Islet precursor cell (in vitro differentiated cells): Measurements from ENCODE around the gene MAP2K1.
A peak's percentile ranks its signal among the peaks of the same experiment; 100 is the strongest.
"Not testable (repeated sequence)": the region's sequence is repeated elsewhere in the genome, so short reads cannot be mapped to it uniquely, and the experiment has no call there.

ENCODE experiments used
- DNase-seq: peaks from one replicate; pipeline ENCODE4 v3.0.0-alpha.2; 2018

Gene MAP2K1

GRCh38 chr15:66481107-66481856 is 94.6 kb downstream of the MAP2K1 start:
- peak; percentile 90 for DNase-seq

DNA sequence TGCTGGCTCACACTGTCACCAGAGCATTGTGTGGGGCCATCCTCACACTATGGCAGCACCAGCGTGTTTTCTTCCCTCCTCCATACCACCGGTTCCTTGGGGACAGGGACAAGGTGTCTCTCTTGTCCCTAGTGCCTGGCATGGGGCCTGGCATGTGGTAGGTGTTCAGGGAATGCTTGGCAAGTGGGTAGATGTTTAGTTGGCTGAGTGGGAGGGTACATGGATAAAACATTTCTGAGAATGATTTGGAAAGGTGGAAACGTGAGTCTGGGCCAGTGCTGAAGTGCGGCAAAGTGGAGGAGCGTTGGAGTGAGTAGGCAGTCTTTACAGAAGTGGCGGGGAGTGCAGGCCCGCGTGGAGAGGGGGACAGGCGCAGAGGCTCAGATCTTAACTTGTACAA is 95.8 kb downstream of the MAP2K1 start:
- DNase-seq = no peak

DNA sequence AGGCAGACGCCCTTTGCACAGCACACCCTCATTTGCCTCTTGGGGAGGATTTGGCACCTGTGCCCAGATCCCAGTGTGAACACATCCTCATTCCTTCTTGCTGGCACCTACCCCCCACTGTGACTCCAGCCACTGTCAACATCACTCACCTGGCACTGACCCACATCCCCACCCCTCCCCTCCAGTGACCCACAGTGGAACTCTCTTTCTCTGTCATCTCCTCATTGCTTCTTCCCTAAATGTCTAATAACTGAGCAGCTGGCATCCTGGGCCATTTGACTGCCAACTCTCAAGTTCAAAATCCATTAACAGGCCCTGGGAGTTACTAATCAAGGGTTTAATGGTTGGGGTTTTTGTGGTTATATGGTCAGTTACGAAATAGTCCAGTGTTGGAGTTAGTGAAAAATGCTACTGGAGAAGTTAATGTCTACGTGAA is 96.4 kb downstream of the MAP2K1 start:
- DNase-seq = no peak

DNA sequence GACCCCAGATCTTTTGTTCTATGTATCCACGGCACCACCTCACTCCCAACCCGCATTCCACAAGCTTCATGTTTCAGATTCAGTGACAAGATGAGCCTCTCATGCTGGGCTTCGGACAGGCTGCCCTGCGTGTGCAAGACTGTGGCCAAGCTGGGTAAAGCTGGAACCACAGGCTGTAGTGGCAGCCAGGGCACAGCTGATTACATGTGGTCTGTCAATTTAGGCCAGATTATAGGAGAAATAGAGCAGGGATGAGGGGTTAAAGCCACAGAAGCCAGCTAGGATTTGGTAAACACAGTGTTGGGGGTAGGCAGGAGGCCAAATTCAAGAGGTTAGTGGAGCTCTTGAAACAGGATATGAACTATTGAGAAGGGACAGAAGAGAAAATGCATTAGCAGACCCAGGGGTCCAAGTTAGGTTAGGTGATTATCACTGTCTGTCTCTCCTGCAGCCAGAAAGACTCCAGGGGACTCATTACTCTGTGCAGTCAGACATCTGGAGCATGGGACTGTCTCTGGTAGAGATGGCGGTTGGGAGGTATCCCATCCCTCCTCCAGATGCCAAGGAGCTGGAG is 97.9 kb downstream of the MAP2K1 start:
- DNase-seq = peak; percentile 23

- no peak for DNase-seq
These were observed 100.2 kb downstream of the MAP2K1 start for GRCh38 chr15:66486887-66487286.

DNA sequence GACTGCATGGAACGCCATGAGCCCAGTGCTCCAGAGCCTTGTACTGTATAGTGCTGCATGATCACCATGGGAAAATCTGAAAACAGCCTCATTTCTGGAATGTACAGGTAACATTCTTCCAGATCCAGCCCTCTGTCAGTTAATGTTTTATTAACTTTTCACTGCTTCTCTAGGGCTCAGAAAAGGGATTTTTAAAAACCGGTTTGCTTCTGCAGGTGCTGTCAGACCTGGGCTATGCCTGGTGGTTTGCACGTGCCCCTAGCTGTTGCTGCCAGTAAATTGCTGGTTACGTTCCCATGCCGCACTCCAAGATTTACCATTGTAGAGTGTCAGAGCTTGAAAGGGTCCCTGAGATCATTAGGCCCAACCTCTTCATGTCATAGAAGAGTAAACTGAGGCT is 101.8 kb downstream of the MAP2K1 start:
- DNase-seq = peak; percentile 19

GRCh38 chr15:66489179-66489791 is 102.6 kb downstream of the MAP2K1 start:
- DNase-seq = peak; percentile 34

DNA sequence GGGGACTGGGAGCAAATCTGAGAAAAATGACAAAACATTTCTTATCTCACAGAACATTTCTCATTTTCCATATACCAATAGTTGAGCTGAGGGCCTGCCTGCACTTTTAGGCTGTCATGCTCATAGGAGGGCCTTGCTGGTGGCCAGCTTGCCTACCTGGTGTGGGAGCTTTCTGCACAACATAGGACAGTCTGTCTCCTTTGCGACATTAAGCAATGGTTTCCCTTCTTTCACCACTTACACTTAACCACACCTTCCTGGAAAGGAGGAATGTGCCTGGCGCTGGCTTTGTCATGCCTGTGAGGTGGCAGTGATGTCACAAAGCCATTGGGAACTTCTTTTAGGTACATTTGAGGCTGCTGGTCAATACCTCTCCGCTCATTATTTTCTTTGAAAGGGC is 105.1 kb downstream of the MAP2K1 start:
- DNase-seq = peak; percentile 44

DNA sequence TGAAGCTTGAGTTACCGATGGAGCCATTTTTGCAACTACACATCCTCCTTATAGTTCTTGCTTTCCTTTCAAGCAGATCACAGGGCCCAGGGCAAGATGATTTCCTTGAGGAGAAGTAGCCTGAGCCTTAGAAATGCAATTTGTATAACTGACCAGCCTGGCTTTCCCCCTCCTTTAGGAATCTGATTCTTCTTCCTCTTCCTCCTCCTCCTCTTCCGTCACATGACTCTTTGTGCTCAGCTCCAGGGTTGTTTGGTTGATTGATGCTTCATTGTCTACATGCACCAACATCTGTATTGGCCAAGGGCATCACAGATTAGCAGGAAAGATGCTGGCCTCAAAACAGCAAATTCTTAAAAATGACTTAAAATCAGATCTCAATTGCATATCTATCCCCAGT is 107.5 kb downstream of the MAP2K1 start:
- DNase-seq = peak; percentile 10

GRCh38 chr15:66496951-66497501 is 110.3 kb downstream of the MAP2K1 start:
- DNase-seq = no peak

DNA sequence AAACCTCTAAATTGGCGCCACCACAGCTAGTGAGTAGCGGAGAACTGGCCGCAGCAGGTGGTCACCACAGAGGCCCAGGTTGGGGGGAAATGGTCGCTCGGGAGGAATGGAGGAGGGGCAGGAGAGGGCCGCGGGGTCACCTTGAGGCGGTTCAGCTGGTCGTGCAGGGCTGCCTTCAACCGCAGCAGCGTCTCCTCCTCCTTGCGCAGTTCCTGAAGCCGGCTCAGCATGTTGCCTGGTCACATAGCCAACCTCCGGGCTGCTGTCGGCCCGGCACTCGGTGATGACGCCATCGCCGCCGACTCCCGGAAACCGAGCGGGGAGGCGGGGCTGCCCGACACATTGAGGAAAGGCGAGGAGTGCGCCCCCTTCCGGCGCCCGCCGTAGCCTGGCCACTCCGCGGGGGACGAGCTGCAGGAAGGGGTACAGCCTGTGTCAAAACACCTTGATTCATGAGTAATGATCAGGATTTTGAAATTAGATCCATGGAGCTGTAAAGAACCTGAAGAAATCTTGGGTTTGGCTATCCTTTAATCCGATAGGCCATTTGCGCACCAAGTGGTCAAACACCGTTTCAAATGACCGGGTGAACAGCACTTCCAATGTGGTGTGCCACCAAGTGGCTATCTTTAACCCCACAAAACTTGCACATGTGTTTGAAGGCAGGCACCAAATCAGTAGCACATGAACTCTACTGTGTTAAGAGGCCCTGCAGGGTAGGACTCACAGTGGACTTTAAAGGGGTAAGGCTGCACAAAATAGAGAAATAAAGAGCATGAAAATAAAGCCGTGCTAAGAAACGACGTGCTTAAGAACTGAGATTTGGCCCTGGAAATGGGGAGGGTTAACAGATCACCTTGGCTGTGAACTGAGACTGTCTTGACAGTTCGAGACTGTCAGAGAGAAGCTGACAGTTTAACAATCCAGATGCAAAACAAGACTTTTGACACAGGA is 111.1 kb downstream of the MAP2K1 start, which contains the start of gene SNAPC5:
SNAPC5 (minus strand) TSS at position 261 of the 954 bp plus-strand sequence; CDS start at position 230, 31 bp downstream.
- peak; percentile 98 for DNase-seq

DNA sequence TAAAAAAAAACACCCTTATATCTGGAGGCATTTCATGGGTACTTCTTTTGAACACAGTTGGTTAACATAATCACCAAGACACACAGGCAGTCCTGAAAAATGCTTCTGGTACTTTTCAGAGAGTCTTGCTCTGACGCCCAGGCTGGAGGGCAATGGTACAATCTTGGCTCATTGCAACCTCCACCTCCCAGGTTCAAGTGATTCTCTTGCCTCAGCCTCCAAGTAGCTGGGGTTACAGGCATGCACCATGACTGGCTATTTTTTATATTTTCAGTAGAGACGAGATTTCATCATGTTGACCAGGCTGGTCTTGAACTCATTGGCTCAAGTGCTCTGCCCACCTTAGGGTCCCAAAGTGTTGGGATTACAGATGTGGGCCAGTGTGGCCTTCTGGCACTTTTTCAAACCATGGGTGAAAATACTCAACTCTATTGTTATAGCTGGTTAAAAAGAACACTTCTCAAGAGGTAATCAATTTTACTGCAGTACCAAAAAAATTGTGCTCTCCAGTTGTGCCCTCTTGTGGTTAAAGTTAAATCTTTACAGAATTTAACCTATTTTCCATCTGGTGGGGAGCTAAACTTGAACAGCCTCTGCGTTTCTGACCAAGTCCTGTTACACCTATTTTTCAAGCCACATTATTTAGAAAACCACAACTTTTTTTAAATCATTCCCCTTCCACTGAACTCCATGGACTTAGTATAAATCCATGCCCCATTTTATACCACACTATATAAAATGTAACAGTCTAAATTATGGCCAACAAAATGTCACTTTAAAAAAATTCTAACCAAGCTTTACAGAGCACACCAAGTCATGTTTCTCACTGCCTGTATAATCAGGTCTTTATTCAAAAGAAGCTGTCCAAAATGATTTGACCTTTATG is 112.0 kb downstream of the MAP2K1 start:
- peak; percentile 40 for DNase-seq

DNA sequence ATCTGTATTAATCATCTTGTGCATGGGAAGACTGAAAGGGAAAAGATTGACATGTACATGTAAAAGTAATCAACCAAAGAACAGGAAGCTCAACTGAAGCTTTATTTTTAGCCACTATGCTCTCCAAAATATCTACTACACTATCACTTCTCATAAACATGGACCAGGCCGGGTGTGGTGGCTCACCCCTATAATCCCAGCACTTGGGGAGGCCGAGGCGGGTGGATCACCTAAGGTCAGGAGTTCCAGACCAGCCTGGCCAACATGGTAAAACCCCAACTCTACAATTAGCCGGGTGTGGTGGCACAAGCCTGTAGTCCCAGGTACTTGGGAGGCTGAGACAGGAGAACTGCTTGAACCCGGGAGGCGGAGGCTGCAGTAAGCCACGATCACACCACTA is 113.6 kb downstream of the MAP2K1 start:
- peak; percentile 12 for DNase-seq

DNA sequence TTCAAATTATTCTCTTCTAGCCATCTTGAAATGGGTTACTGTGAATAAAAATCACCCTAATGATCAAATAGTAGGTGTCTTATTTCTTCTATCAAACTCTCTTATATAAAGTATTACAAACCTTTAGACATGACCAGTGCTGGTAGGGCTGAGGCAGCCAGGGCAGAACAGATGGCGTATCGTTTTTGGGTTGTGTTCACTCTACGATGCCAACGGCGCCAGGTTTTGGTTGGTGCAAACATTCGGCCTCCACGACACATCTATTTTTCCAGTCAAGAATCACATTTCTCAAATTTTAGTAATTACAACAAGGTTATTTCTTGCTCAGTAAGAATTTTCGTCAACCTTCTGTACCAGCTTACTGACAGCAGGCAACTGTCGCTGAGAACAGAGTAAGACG is 115.8 kb downstream of the MAP2K1 start:
- DNase-seq = peak; percentile 13

DNA sequence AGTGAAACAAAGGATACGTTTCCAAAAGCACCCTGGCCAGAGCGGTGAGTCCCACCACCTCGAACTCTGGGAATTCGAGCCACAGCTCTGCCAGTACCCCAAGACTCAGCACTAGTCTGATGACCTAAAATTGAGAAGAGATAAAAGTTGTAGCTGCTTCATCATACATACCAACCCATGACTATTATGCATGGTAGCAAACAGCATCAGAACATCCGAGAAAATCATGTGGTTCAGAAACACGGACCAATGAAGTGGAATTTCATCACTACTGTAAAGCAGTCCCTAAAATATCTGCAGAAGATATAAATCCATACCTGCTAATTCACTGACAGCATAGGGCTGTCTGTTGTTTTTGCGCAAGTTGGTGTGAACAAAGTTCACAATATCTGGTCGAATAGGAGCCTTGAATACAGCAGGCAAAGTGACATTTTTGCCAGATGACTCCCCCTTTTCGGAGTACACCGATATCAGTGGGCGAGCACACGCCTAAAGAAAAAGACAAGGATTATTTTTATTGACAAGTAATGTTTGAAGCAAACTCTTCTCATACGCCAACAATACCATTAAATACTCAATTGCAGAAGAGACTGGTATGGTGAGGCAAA is 116.4 kb downstream of the MAP2K1 start:
- not testable (repeated sequence) for DNase-seq

- DNase-seq = peak; percentile 8
These were observed 117.3 kb downstream of the MAP2K1 start for GRCh38 chr15:66503780-66504562.

- peak; percentile 85 for DNase-seq
These were observed 118.1 kb downstream of the MAP2K1 start, which contains the start of the genes RPL4 and ZWILCH for GRCh38 chr15:66504563-66505429. Gene RPL4, minus strand, starts transcription at chr15:66504855. Its CDS starts 65 bp downstream, at chr15:66504790. Gene ZWILCH, plus strand, starts transcription at chr15:66505326. Its CDS starts 13 bp downstream, at chr15:66505339.

GRCh38 chr15:66505430-66505811 is 118.7 kb downstream of the MAP2K1 start:
- no peak for DNase-seq

DNA sequence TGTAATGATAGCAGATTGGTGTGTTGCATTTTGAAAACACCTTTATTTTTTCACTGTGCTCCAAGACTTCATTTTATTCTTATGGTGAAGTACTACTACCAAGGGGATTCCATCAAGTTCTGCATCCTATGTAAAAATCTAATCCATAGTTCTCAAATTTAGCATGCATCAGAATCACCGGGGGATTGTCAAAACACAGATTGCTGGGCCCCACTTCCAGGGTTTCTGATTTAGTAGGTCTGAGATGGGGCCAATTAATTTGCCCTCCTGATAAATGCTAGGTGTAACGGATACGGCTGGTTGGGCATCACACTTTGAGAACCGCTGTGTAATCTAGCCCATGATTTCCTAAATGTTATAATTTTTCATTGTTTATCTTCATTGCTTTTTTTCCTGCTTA is 119.1 kb downstream of the MAP2K1 start:
- peak; percentile 19 for DNase-seq
